Body of pancreas (tissue), 4 donors: ENCODE measurements around the gene PARS2. TPM values are rescaled to one million over a fixed set of nuclear protein-coding genes. Genes with fewer than 3 reads are reported as not detected.

Source experiments
- ATAC-seq: fragments of 150-250 bp; one replicate; pipeline ENCODE4 v1.9.1; 2016
- DNase-seq, 4 donors: peaks; one replicate each; pipeline ENCODE4 v3.0.0-alpha.2; 2019
- H3K27ac ChIP-seq, 4 donors: fragments of 200-600 bp; sonication (generic); 1 replicate in 3 of 4; 2 replicates in 1 of 4; pipeline versions ENCODE4 v1.5.1 to v1.6.1; 2016 to 2019; ENCODE audit warnings: mild to moderate bottlenecking in 1 of 4, mixed read lengths in 1 of 4, moderate library complexity in 1 of 4
- H3K27me3 ChIP-seq, 2 donors: fragments of 200-600 bp; sonication (generic); one replicate each; pipeline ENCODE4 v1.6.0; 2016; ENCODE audit warnings: mild to moderate bottlenecking in 1 of 2
- H3K36me3 ChIP-seq, 2 donors: fragments of 200-600 bp; sonication (generic); replicated peaks in 1 of 2; 2 replicates each; pipeline ENCODE4 v1.5.1; 2016; ENCODE audit warnings: low read depth in 2 of 2; ENCODE audit not compliant: insufficient read depth in 1 of 2
- H3K4me1 ChIP-seq: fragments of 200-600 bp; sonication (generic); one replicate; pipeline ENCODE4 v1.6.0; 2016
- H3K4me3 ChIP-seq, 2 donors: fragments of 200-600 bp; sonication (generic); 1 replicate in 1 of 2; 2 replicates in 1 of 2; pipeline ENCODE4 v1.5.1; 2016 to 2019
- H3K9me3 ChIP-seq, 3 donors: fragments of 200-600 bp; sonication (generic); 1 replicate in 2 of 3; 2 replicates in 1 of 3; pipeline ENCODE4 v1.5.1; 2016
- POLR2A ChIP-seq, 3 donors: fragments of 450-650 bp; IDR thresholded peaks; one replicate each; pipeline ENCODE4 v1.6.1; 2016; ENCODE audit warnings: antibody characterized with exemption in 3 of 3, mild to moderate bottlenecking in 2 of 3
- WGBS, 2 donors: methylation state at CpG; one replicate each; pipeline ENCODE4 v1.1.5; 2017; 5-methylcytosine and 5-hydroxymethylcytosine counted together
- intact Hi-C: fragments of 100-400 bp; cut with DNase I; formaldehyde crosslinking; loops from one replicate; pipeline ENCODE4 v1.15.1; 2023
- total RNA-seq, 2 donors: library from RNA; depleted of rRNA; stranded (reverse); fragments of >200 nt; gene quantifications; one replicate each; pipeline ENCODE4 v1.1.0, GENCODE V29; 2016
- TF ChIP-seq, protein P1 (sequence below), 7 experiments: fragments of 450-650 bp in 4 of 7; fragments of 200-600 bp in 3 of 7; sonication (generic) in 3 of 7; IDR thresholded peaks; one replicate each; pipeline ENCODE4 v1.5.1; 2016 to 2019; ENCODE audit warnings: antibody characterized with exemption in 7 of 7

The PARS2 gene
- total RNA-seq, 2 donors from 2014 or later: 0.66 to 2.3 TPM

DNA sequence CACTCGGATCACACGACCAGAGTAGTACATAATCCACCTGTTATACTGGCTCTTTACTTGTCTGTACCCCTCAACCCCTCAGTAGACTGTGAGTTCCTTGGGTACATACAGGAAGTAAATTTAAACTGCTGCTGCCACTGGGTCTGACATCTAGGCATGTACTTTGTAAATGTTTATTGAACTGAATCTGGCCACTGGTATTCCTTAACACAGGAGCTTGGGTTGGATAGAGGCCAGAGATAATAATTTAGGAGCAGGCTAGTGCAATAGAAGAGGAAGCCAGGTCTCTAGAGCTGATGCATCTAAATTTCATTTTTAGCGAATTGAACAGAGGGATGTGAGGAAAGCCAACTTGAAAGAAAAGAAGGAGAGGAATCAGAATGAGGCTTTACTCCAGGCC is 36.3 kb downstream of the PARS2 start:
- Histone ChIP-seq H3K27ac (no peak overlapping the region), H3K4me1 (no peaks in the 10 kb centered on the region), H3K36me3 (peaks cover 15 to 25% of the 10 kb centered on the region in 2 donors), H3K9me3 (no peaks in the 10 kb centered on the region), H3K27me3 (no peaks in the 10 kb centered on the region), H3K4me3 (no peak overlapping the region)
- intact Hi-C loops: no loop called here
- TF ChIP-seq, protein P1, sequence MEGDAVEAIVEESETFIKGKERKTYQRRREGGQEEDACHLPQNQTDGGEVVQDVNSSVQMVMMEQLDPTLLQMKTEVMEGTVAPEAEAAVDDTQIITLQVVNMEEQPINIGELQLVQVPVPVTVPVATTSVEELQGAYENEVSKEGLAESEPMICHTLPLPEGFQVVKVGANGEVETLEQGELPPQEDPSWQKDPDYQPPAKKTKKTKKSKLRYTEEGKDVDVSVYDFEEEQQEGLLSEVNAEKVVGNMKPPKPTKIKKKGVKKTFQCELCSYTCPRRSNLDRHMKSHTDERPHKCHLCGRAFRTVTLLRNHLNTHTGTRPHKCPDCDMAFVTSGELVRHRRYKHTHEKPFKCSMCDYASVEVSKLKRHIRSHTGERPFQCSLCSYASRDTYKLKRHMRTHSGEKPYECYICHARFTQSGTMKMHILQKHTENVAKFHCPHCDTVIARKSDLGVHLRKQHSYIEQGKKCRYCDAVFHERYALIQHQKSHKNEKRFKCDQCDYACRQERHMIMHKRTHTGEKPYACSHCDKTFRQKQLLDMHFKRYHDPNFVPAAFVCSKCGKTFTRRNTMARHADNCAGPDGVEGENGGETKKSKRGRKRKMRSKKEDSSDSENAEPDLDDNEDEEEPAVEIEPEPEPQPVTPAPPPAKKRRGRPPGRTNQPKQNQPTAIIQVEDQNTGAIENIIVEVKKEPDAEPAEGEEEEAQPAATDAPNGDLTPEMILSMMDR (IDR thresholded peaks at IDR 0.05): no peak
- no peak for TF ChIP-seq POLR2A (IDR thresholded peaks at IDR 0.05)
- DNase-seq (no peak), ATAC-seq (no peak)
- WGBS, 2 donors: 72 to 77% methylated on average over 3 of the region's 3 CpGs

DNA sequence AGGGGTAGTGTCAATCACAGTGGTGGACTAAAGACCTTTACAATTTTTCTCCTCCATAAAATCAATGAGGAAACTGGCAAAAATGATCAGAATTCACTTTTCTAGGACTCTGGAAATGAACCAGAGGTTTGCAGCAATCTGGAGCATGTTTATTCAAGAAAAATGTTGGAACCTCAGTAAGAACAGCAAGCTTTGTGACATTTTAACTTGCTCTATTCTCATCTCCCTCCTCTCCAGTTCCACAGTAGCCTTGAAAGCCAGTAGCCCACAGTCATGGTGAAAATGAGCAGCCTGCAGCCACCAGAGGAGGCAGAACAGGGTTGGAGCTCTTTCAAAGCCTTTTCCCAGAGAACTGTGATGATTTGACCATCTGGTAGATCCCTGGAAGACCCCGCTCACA is 39.6 kb downstream of the PARS2 start:
- no peak overlapping the region for H3K27ac ChIP-seq

DNA sequence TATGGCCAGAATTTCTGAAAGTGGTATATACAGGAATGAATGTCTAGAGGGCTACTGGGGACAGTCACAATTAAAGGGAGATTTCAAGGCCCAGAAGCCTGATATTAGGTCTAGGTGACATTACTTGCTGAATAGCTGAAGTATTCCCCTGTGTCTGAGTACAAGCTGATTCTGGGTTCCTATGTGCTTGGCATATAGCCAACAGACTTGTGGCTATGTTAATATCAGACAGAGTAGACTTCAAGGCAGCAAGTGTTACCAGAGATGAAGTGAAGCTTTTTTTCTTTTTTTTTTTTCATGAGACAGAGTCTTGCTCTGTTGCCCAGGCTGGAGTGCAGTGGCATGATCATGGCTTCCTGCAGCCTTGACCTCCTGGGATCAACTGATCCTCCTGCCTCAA is 40.3 kb downstream of the PARS2 start:
- no peak overlapping the region for H3K27ac ChIP-seq
- TF ChIP-seq, protein P1 (IDR thresholded peaks at IDR 0.05): no peak
- no peak for TF ChIP-seq POLR2A (IDR thresholded peaks at IDR 0.05)
- no peaks in the 10 kb centered on the region for H3K4me1 ChIP-seq
- intact Hi-C loops: no loop called here
- H3K4me3 ChIP-seq: no peak overlapping the region
- H3K36me3 ChIP-seq: peaks cover 15 to 20% of the 10 kb centered on the region in 2 donors
- DNase-seq (no peak), ATAC-seq (no peak)
- no peaks in the 10 kb centered on the region for H3K9me3 ChIP-seq
- H3K27me3 ChIP-seq: no peaks in the 10 kb centered on the region

More for the DNA sequence above, 39.6 kb downstream of the PARS2 start:
- H3K36me3 ChIP-seq: peaks cover 15 to 23% of the 10 kb centered on the region in 2 donors
- intact Hi-C loops: no loop called here
- 93 to 100% methylated on average over 1 of the region's 1 CpG for WGBS, 2 donors
- DNase-seq (no peak), ATAC-seq (no peak)
- H3K9me3 ChIP-seq: no peaks in the 10 kb centered on the region
- H3K4me3 ChIP-seq: no peak overlapping the region
- no peaks in the 10 kb centered on the region for H3K4me1 ChIP-seq
- TF ChIP-seq, protein P1 (IDR thresholded peaks at IDR 0.05): no peak
- TF ChIP-seq POLR2A (IDR thresholded peaks at IDR 0.05): no peak
- no peaks in the 10 kb centered on the region for H3K27me3 ChIP-seq

DNA sequence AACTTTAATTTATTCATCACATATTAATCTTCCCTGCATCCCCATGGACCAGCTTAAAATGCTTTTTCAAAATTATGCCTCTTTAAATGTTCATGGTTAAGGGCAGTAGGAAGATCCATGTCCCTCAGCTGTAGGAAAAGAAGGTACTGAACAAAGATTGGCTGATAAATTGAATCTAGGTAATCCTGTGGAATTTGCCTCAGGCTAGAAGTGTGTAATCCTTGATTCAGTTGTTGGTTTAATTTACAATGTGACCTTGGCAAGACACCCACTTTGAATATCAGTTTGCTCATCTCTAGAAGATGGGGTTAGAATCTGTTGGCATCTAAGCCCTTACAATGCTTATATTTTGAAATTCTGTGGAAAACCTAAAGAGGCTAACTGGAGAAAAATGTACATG is 42.6 kb downstream of the PARS2 start:
- no peaks in the 10 kb centered on the region for H3K27me3 ChIP-seq
- H3K4me1 ChIP-seq: peaks cover 7% of the 10 kb centered on the region
- intact Hi-C loops: no loop called here
- no peaks in the 10 kb centered on the region for H3K9me3 ChIP-seq
- ATAC-seq (no peak), DNase-seq (no peak)
- no peak overlapping the region for H3K27ac ChIP-seq
- H3K4me3 ChIP-seq: no peak overlapping the region
- TF ChIP-seq, protein P1 (IDR thresholded peaks at IDR 0.05): no peak
- no peak for TF ChIP-seq POLR2A (IDR thresholded peaks at IDR 0.05)
- peaks cover 15 to 20% of the 10 kb centered on the region in 2 donors for H3K36me3 ChIP-seq

DNA sequence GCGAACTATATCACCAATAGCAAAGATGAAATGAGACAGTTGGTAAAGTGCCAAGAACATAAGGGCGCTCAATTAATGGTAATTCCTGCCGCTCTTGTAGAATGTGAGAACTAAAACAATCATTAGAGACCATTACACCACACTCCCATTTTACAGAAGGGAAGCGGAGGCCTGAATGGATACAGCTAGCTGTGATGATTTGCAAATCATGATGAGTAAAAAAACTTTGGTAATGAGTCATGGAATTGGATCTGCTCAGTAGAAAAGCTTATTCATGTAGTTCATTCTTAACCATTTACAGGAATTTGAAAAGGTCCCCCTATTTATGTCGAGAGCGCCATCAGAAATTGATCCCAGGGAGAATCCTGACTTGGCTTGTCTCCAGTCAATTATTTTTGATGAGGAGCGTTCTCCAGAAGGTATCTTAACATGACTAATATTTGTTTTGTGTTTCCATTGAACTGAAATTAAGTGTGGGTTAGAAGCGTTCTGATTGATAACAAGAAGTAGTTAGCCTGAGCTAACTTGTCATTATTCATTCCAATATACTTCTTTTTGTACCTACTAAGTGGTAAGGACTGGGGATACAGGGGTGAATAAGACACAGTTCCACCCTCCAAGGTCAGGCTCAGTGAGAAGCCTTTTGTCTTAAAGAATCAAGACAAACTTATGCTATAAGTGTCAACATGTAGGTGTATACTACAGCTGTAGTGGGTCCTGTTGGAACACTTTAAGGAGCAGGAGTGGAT is 47.9 kb downstream of the PARS2 start:
- H3K9me3 ChIP-seq: no peaks in the 10 kb centered on the region
- intact Hi-C loops: no loop called here
- WGBS, 2 donors: 20 to 21% methylated on average over 8 of the region's 8 CpGs
- TF ChIP-seq POLR2A (IDR thresholded peaks at IDR 0.05): no peak
- TF ChIP-seq, protein P1 (IDR thresholded peaks at IDR 0.05): no peak
- H3K36me3 ChIP-seq: peaks cover 0 to 2% of the 10 kb centered on the region in 2 donors
- peaks cover 19% of the 10 kb centered on the region for H3K4me1 ChIP-seq
- peak overlapping the region; percentile 45 to 75 for H3K4me3 ChIP-seq
- no peaks in the 10 kb centered on the region for H3K27me3 ChIP-seq
- DNase-seq: no peak
- ATAC-seq: no peak
- peak overlapping the region in 3 of 4 donors; percentile 48 to 77 (median 74) for H3K27ac ChIP-seq
